H54 (cell line): ENCODE data around the gene MGP.

Source experiments
- DNase-seq: peaks from one replicate; pipeline ENCODE4 v3.0.0; 2011; ENCODE audit warnings: low spot score, mixed read lengths; ENCODE audit not compliant: insufficient read length
- FAIRE-seq: peaks from 3 replicates; lab custom pipeline; 2011; peaks lifted over from hg19 to GRCh38; lab: Jason Lieb, UNC
- POLR2A ChIP-seq: IDR thresholded peaks from 2 replicates; pipeline ENCODE4 v1.6.1; 2011; ENCODE audit warnings: low read depth, mild to moderate bottlenecking, low read length

MGP gene

DNA sequence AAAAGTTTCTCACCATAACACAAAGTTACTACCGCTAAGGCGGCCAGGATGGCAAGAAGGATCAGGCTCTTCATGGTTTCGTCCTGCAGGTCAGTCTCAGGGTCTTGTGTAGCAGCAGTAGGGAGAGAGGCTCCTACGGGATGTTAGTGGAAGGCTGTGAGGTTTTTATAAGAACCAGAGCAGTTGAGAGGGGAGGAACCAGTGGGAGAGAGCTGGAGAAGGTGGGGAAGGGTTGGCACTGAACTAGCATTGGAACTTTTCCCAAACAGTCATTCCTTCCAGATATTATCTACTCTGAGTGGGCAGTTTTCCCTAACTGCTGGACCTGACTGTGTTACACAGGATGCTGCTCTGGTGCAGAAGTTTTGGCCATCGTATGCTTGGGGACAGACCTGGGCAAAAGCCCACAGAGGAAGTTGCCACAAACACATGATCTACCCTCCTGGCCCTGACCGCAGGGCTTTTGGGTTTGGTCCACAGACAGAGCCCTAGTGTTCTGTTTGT is at the start of gene MGP:
Gene MGP, minus strand, starts transcription at position 137 of the 504 bp plus-strand sequence. Its CDS starts 63 bp downstream, at position 74.
- DNase-seq: no peak
- no peak for FAIRE-seq
- TF ChIP-seq POLR2A: no peak

- DNase-seq (no peak), FAIRE-seq (no peak)
- no peak for TF ChIP-seq POLR2A
These were observed 49.4 kb upstream of the MGP start for GRCh38 chr12:14935031-14935430.

- DNase-seq: no peak
- no peak for TF ChIP-seq POLR2A
- FAIRE-seq: no peak
These were observed 48.9 kb upstream of the MGP start for GRCh38 chr12:14934511-14934910.

- TF ChIP-seq POLR2A: no peak
- FAIRE-seq: no peak
- DNase-seq: no peak
These were observed 46.3 kb upstream of the MGP start for GRCh38 chr12:14931791-14932560.

GRCh38 chr12:14931359-14931758 is 45.7 kb upstream of the MGP start:
- FAIRE-seq (no peak), DNase-seq (no peak)
- TF ChIP-seq POLR2A: no peak

- no peak for TF ChIP-seq POLR2A
- DNase-seq: no peak
- no peak for FAIRE-seq
These were observed 44.6 kb upstream of the MGP start for GRCh38 chr12:14930299-14930698.

DNA sequence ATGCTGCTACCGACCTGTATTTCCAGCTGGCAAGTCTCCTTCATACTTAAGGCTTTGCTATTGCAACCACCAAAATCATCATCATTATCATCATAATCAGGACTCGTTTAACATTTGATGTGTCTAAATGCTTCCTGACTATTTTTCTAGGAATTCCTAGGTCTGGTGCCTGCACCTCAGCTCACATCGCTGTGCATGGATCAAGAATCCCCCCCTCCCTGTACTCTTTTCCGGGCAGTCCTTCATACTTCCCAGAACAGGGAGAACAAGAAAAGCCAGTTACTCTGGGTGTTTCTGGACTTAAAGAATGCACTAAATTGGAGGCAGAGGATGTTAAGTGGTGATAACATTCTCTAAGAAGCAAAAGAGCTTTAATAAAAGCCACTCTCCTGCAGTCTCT is 43.3 kb upstream of the MGP start:
- FAIRE-seq: no peak

GRCh38 chr12:14927267-14927666 is 41.6 kb upstream of the MGP start:
- no peak for TF ChIP-seq POLR2A
- DNase-seq (no peak), FAIRE-seq (no peak)

More for the DNA sequence above, 43.3 kb upstream of the MGP start:
- no peak for TF ChIP-seq POLR2A
- no peak for DNase-seq

GRCh38 chr12:14924541-14924940 is 38.9 kb upstream of the MGP start:
- FAIRE-seq: no peak
- no peak for DNase-seq
- TF ChIP-seq POLR2A: no peak

DNA sequence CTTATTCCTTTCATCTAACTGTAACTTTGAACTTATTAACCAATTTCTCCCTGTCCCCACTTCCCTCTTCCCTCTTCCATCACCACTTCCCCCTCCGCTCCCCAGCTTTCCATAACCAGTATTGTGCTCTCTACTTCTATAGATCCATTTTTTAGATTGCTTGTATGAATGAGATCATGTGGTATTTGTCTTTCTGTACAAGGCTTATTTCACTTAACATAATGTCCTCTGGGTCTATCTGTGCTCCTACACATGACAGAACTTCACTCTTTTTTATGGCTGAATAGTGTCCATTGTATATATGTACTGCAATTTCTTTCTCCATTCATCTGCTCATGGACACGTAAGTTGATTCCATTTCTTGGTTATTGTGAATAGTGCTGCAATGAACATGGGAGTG is 38.3 kb upstream of the MGP start:
- TF ChIP-seq POLR2A: no peak
- no peak for FAIRE-seq
- no peak for DNase-seq

- FAIRE-seq (no peak), DNase-seq (no peak)
These were observed 35.6 kb upstream of the MGP start for GRCh38 chr12:14921218-14921617.

DNA sequence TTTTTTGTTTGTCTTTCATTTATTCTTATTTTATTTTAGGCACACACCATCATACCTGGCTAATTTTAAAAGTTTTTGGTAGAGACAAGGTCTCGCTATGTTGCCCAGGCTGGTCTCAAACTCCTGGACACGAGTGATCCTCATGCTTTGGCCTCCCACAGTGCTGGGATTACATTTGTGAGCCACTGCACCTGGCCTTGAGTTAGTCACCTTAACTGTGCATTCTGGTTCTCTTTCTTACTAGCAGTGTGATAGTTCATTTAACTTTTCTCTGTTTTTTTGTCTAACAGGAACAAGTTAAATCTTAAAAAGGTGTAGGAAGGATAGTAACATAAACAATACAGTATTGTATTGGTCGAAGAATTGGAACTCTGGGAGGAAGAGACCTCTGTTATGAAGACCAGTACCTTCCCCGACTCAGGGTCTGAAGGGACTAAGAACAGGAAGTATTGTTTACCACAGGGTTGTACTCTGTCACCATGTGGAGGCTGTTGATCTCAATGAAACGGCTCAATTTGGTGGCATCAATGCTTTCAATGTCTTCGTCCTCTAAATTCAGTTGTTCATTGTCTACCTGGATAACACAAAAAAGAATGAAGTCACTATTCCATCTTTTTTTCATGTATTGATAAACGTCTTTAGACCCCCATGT is 34.9 kb upstream of the MGP start:
- no peak for TF ChIP-seq POLR2A
- DNase-seq: no peak
- FAIRE-seq: no peak

More at GRCh38 chr12:14921218-14921617, 35.6 kb upstream of the MGP start:
- no peak for TF ChIP-seq POLR2A

DNA sequence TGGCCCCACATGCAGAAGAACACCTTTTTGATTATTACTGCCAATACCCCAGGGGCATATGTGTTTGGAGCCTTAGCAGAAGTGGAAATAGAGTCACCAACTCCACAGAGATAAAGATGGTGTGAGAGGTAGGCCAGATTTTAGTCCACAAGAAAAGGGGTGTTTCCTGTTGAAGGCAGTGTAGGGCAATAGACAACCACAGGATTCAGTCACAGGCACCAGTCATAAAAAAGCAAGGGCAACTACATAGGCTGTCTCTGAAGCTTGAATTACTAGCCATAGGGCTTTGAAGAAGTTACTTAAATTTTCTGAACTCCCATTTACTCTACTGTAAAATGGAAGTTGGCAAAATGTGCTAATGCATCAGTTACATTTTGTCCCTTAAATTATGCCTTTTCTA is 33.8 kb upstream of the MGP start:
- no peak for FAIRE-seq
- no peak for TF ChIP-seq POLR2A
- DNase-seq: no peak

GRCh38 chr12:14915736-14916135 is 30.1 kb upstream of the MGP start:
- TF ChIP-seq POLR2A: no peak
- DNase-seq: no peak
- FAIRE-seq: no peak
